Measurements from ENCODE around the gene LRRC75A. TPM values are rescaled to one million over a fixed set of nuclear protein-coding genes. Genes with fewer than 3 reads are reported as not detected.

Gene LRRC75A
- total and polyA plus RNA-seq, 2 of the 8 experiments (the other 6 are each of a cell fraction or from before 2014, with no cell fraction given) = 9.7 to 9.9 TPM

- no peak for TF ChIP-seq RAD21 (IDR thresholded peaks at IDR 0.05 in 1 of 2, conservative IDR thresholded peaks at IDR 0.05 in 1 of 2; ENCODE audit: low read depth in 2 of 2, low read length in 2 of 2)
- no peak for TF ChIP-seq TEAD4 (IDR thresholded peaks at IDR 0.05; ENCODE audit: low read depth, low read length)
- TF ChIP-seq POLR2AphosphoS5 (IDR thresholded peaks at IDR 0.05; ENCODE audit: low read depth, low read length) = peak; percentile 72; the same call in 1 of the 2 replicates
Observed at GRCh38 chr17:16442141-16442540, 49.9 kb downstream of the LRRC75A start (continued).

All from H1 (cell line).